HepG2 (cell line): ENCODE measurements around the gene NADK2. TPM values are rescaled to one million over a fixed set of nuclear protein-coding genes. Genes with fewer than 3 reads are reported as not detected.

ENCODE experiments used
- ARID4A ChIP-seq: sonication (generic); formaldehyde crosslinking; IDR thresholded peaks from 2 replicates; pipeline ENCODE4 v1.5.0; 2020; ENCODE audit warnings: mild to moderate bottlenecking, missing genetic modification reagents, borderline replicate concordance
- ARID5B ChIP-seq: IDR thresholded peaks from 2 replicates; pipeline ENCODE4 v1.4.0; 2020; ENCODE audit warnings: mild to moderate bottlenecking, missing genetic modification reagents
- BHLHE40 ChIP-seq: IDR thresholded peaks from 2 replicates; pipeline ENCODE4 v1.6.1; 2011; ENCODE audit warnings: low read length, improper control_type of control experiment
- CBX2 ChIP-seq, 2 experiments: fragments of 200-600 bp in 1 of 2; sonication (generic); formaldehyde crosslinking in 1 of 2; IDR thresholded peaks; 2 replicates each; pipeline versions ENCODE4 v1.7.0 to v1.8.1; 2018 to 2022; ENCODE audit warnings: low read depth in 2 of 2, low read length in 1 of 2, mild to moderate bottlenecking in 1 of 2, missing genetic modification reagents in 1 of 2
- HOXA9 ChIP-seq: sonication (generic); formaldehyde crosslinking; IDR thresholded peaks from 2 replicates; pipeline ENCODE4 v1.8.1; 2022; ENCODE audit warnings: missing genetic modification reagents, mild to moderate bottlenecking, moderate library complexity, borderline replicate concordance
- JARID2 ChIP-seq: sonication (generic); formaldehyde crosslinking; IDR thresholded peaks from 2 replicates; pipeline ENCODE4 v1.8.1; 2023; ENCODE audit warnings: missing genetic modification reagents, inconsistent platforms; ENCODE audit not compliant: insufficient replicate concordance
- PCBP2 ChIP-seq: fragments of 200-400 bp; formaldehyde crosslinking; optimal IDR thresholded peaks from 2 replicates; pipeline ENCODE3; 2018; ENCODE audit warnings: low read length, low read depth; ENCODE audit not compliant: poor library complexity, severe bottlenecking
- PHF5A ChIP-seq: IDR thresholded peaks from one replicate; pipeline ENCODE4 v1.6.1; 2018; ENCODE audit warnings: low read depth, missing genetic modification reagents; ENCODE audit not compliant: unreplicated experiment
- SMAD3 ChIP-seq: sonication (generic); formaldehyde crosslinking; IDR thresholded peaks from 2 replicates; pipeline ENCODE4 v1.4.0; 2020; ENCODE audit warnings: missing genetic modification reagents
- TAF1 ChIP-seq: sonication (generic); formaldehyde crosslinking; IDR thresholded peaks from 2 replicates; pipeline ENCODE4 v1.4.0; 2020; ENCODE audit warnings: missing genetic modification reagents
- TBP ChIP-seq: sonication (generic); formaldehyde crosslinking; IDR thresholded peaks from 2 replicates; pipeline ENCODE4 v1.5.0; 2020; ENCODE audit warnings: missing genetic modification reagents
- THAP8 ChIP-seq: sonication (generic); formaldehyde crosslinking; IDR thresholded peaks from 2 replicates; pipeline ENCODE4 v1.5.1; 2020; ENCODE audit warnings: missing genetic modification reagents, mild to moderate bottlenecking, borderline replicate concordance
- ZBTB25 ChIP-seq: IDR thresholded peaks from 2 replicates; pipeline ENCODE4 v1.6.1; 2018; ENCODE audit warnings: missing genetic modification reagents
- ZKSCAN5 ChIP-seq: sonication (generic); formaldehyde crosslinking; IDR thresholded peaks from 2 replicates; pipeline ENCODE4 v1.5.1; 2020; ENCODE audit warnings: mild to moderate bottlenecking, missing genetic modification reagents
- ZNF639 ChIP-seq: conservative IDR thresholded peaks from 2 replicates; pipeline ENCODE4 v1.6.1; 2018; ENCODE audit warnings: missing genetic modification reagents
- ZNF816 ChIP-seq: sonication (generic); formaldehyde crosslinking; IDR thresholded peaks from 2 replicates; pipeline ENCODE4 v1.8.0; 2022; ENCODE audit warnings: missing genetic modification reagents, mild to moderate bottlenecking, borderline replicate concordance
- polyA plus RNA-seq, 8 experiments: library from polyadenylated mRNA; depleted of rRNA in 3 of 8; stranded (reverse) in 7 of 8; unstranded in 1 of 8; fragments of >200 nt; fragmentation: Illumina TruSeq in 4 of 8; extraction: Trizol in 4 of 8; gene quantifications; 2 replicates each; pipeline versions ENCODE4 v1.2.1 to v1.2.3, GENCODE V29; 2011 to 2016; ENCODE audit warnings: low read depth in 4 of 8, missing spikeins in 1 of 8, mixed read lengths in 1 of 8; ENCODE audit not compliant: insufficient read depth in 1 of 8
- total RNA-seq, 5 experiments: library from RNA; depleted of rRNA; stranded (reverse); fragments of >200 nt; fragmentation: Illumina TruSeq; extraction: Trizol; gene quantifications; 2 replicates each; pipeline ENCODE4 v1.2.3, GENCODE V29; 2016; ENCODE audit warnings: low read depth in 1 of 5

NADK2 gene
- total and polyA plus RNA-seq, 2 of the 13 experiments (the other 11 are each of a cell fraction or from before 2014, with no cell fraction given), result 13.9 to 71.4 TPM

GRCh38 chr5:36241631-36242533 lies at the start of gene NADK2 (continued):
- peak; percentile 51; the same call in 1 of the 2 replicates for TF ChIP-seq ZNF639 (CRISPR knock-in tag)
- TF ChIP-seq THAP8 (CRISPR knock-in tag), result peak; percentile 60
- TF ChIP-seq ZNF816 (CRISPR knock-in tag), result 0 out of 2 replicates have a peak, but pooled peaks have one; percentile 7
- TF ChIP-seq PHF5A (CRISPR knock-in tag), result no peak
- TF ChIP-seq TBP, result no peak
- no peak for TF ChIP-seq PCBP2
- TF ChIP-seq JARID2 (CRISPR knock-in tag), result no peak
- TF ChIP-seq ARID5B (CRISPR knock-in tag), result peak; percentile 72
- TF ChIP-seq CBX2 (IDR thresholded peaks at IDR 0.05; ENCODE audit: low read depth, low read length), result no peak
- TF ChIP-seq CBX2 (CRISPR knock-in tag; IDR thresholded peaks at IDR 0.05; ENCODE audit: low read depth), result no peak
- peak; percentile 56; the same call in 1 of the 2 replicates for TF ChIP-seq HOXA9 (CRISPR knock-in tag)
- TF ChIP-seq BHLHE40, result peak; percentile 72
- TF ChIP-seq ARID4A (CRISPR knock-in tag), result peak; percentile 68
- TF ChIP-seq ZKSCAN5 (CRISPR knock-in tag), result no peak
- peak; percentile 64 for TF ChIP-seq ZBTB25 (CRISPR knock-in tag)
- peak; percentile 66 for TF ChIP-seq TAF1 (CRISPR knock-in tag)
- no peak for TF ChIP-seq SMAD3 (CRISPR knock-in tag)
